Esophagus muscularis mucosa (tissue), 4 donors: ENCODE results near the gene TTC24. TPM values are rescaled to one million over a fixed set of nuclear protein-coding genes. Genes with fewer than 3 reads are reported as not detected.
A peak's percentile ranks its signal among the peaks of the same experiment; 100 is the strongest.

Source experiments
- DNase-seq: peaks from one replicate; pipeline ENCODE4 v3.0.0-alpha.2; 2017; ENCODE audit errors: extremely low spot score
- H3K27ac ChIP-seq, 4 donors: fragments of 200-600 bp; sonication (generic); replicated peaks in 1 of 4; 1 replicate in 3 of 4; 2 replicates in 1 of 4; pipeline ENCODE4 v1.5.1; 2016 to 2019; ENCODE audit warnings: mild to moderate bottlenecking in 1 of 4
- H3K27me3 ChIP-seq, 4 donors: fragments of 200-600 bp; sonication (generic); one replicate each; pipeline versions ENCODE4 v1.5.1 to v1.6.0; 2016 to 2019
- H3K36me3 ChIP-seq, 4 donors: fragments of 200-600 bp; sonication (generic); one replicate each; pipeline ENCODE4 v1.5.1; 2016 to 2019
- H3K4me1 ChIP-seq, 4 donors: fragments of 200-600 bp; sonication (generic); one replicate each; pipeline ENCODE4 v1.5.1; 2016 to 2019
- H3K4me3 ChIP-seq, 4 donors: fragments of 200-600 bp; sonication (generic); 1 replicate in 2 of 4; 2 replicates in 2 of 4; pipeline ENCODE4 v1.5.1; 2016 to 2019; ENCODE audit warnings: mild to moderate bottlenecking in 4 of 4, moderate library complexity in 1 of 4
- H3K9me3 ChIP-seq, 4 donors: fragments of 200-600 bp; sonication (generic); 1 replicate in 3 of 4; 2 replicates in 1 of 4; pipeline ENCODE4 v1.5.1; 2016 to 2019
- CTCF ChIP-seq, 3 experiments: fragments of 200-600 bp in 2 of 3; fragments of 450-650 bp in 1 of 3; sonication (generic) in 2 of 3; IDR thresholded peaks; one replicate each; pipeline ENCODE4 v1.5.1; 2017 to 2019; ENCODE audit warnings: antibody characterized with exemption in 3 of 3, mild to moderate bottlenecking in 2 of 3, moderate library complexity in 1 of 3
- EP300 ChIP-seq: sonication (generic); formaldehyde crosslinking; IDR thresholded peaks from one replicate; pipeline ENCODE4 v1.6.1; 2017; ENCODE audit warnings: antibody characterized with exemption
- POLR2A ChIP-seq: fragments of 450-650 bp; IDR thresholded peaks from one replicate; pipeline ENCODE4 v1.6.1; 2017; ENCODE audit warnings: antibody characterized with exemption, moderate library complexity, mild to moderate bottlenecking, low read depth
- POLR2AphosphoS5 ChIP-seq, 2 donors: sonication (generic); formaldehyde crosslinking; IDR thresholded peaks; one replicate each; pipeline ENCODE4 v1.6.1; 2017; ENCODE audit warnings: antibody characterized with exemption in 2 of 2
- WGBS: methylation state at CpG from one replicate; pipeline ENCODE4 v1.1.5; 2018; 5-methylcytosine and 5-hydroxymethylcytosine counted together
- intact Hi-C: fragments of 100-400 bp; cut with DNase I; formaldehyde crosslinking; loops from one replicate; pipeline ENCODE4 v1.15.1; 2023
- total RNA-seq, 4 donors: library from RNA; depleted of rRNA; stranded (reverse); fragments of >200 nt; gene quantifications; one replicate each; pipeline versions ENCODE4 v1.1.0 to v1.2.1, GENCODE V29; 2016

The TTC24 gene
- total RNA-seq, 4 donors from 2014 or later: not detected

GRCh38 chr1:156615946-156616345 lies 36.4 kb downstream of the TTC24 start:
- peak overlapping the region; percentile 73 to 86 (median 82) for H3K27ac ChIP-seq
- peak overlapping the region; percentile 11 to 29 (median 18) for H3K4me3 ChIP-seq
- TF ChIP-seq POLR2AphosphoS5 (IDR thresholded peaks at IDR 0.05): peak in 1 of 2 donors; percentile 12
- TF ChIP-seq POLR2A: no peak
- peak in 1 of 3 experiments; percentile 7 for TF ChIP-seq CTCF (IDR thresholded peaks at IDR 0.05)
- 18% methylated on average over 4 of the region's 4 CpGs for WGBS
- peaks cover 17 to 34% (median 30%) of the 10 kb centered on the region in 4 donors for H3K4me1 ChIP-seq
- H3K27me3 ChIP-seq: peaks cover 0 to 5% (median 0%) of the 10 kb centered on the region in 4 donors
- H3K36me3 ChIP-seq: no peaks in the 10 kb centered on the region
- no peak for DNase-seq
- no peaks in the 10 kb centered on the region for H3K9me3 ChIP-seq
- intact Hi-C loops: loop anchor here (5.0 kb wide), 1 partner anchor 229 kb away; no protein-coding TSS in a partner anchor

GRCh38 chr1:156616463-156616862 lies 36.9 kb downstream of the TTC24 start:
- no peaks in the 10 kb centered on the region for H3K9me3 ChIP-seq
- TF ChIP-seq EP300 (peak; percentile 56), CTCF (IDR thresholded peaks at IDR 0.05) (peak in 2 of 3 experiments; percentile 9 to 13), POLR2AphosphoS5 (IDR thresholded peaks at IDR 0.05) (peak; percentile 74 to 83), POLR2A (no peak)
- peak overlapping the region; percentile 11 to 29 (median 18) for H3K4me3 ChIP-seq
- no peak for DNase-seq
- H3K27ac ChIP-seq: peak overlapping the region; percentile 73 to 86 (median 82)
- no peaks in the 10 kb centered on the region for H3K36me3 ChIP-seq
- peaks cover 17 to 34% (median 30%) of the 10 kb centered on the region in 4 donors for H3K4me1 ChIP-seq
- WGBS: 5% methylated on average over 5 of the region's 5 CpGs
- intact Hi-C loops: loop anchor here (5.0 kb wide), 1 partner anchor 229 kb away; no protein-coding TSS in a partner anchor
- H3K27me3 ChIP-seq: peaks cover 0 to 5% (median 0%) of the 10 kb centered on the region in 4 donors

- Histone ChIP-seq H3K36me3 (no peaks in the 10 kb centered on the region), H3K27me3 (peaks cover 0 to 17% (median 2%) of the 10 kb centered on the region in 4 donors), H3K27ac (peak within 1 kb of the TSS in 1 of 4 donors; percentile 9), H3K4me1 (peaks cover 21 to 42% (median 35%) of the 10 kb centered on the region in 4 donors), H3K4me3 (no peak within 1 kb of the TSS), H3K9me3 (no peaks in the 10 kb centered on the region)
- 34% methylated on average over 7 of the region's 7 CpGs for WGBS
- TF ChIP-seq POLR2A (no peak), CTCF (IDR thresholded peaks at IDR 0.05) (peak in 1 of 3 experiments; percentile 12)
- DNase-seq: no peak
- intact Hi-C loops: loop anchor here (5.0 kb wide), 1 partner anchor 232 kb away; no protein-coding TSS in a partner anchor
These were observed 39.5 kb downstream of the TTC24 start, which contains the start of gene HAPLN2 for GRCh38 chr1:156618853-156619581. Gene HAPLN2, plus strand, starts transcription at chr1:156619415. Its CDS starts 4,076 bp downstream, at chr1:156623491.

- Histone ChIP-seq H3K4me3 (no peak overlapping the region), H3K4me1 (peaks cover 27 to 45% (median 38%) of the 10 kb centered on the region in 4 donors), H3K27me3 (peaks cover 0 to 23% (median 6%) of the 10 kb centered on the region in 4 donors), H3K9me3 (no peaks in the 10 kb centered on the region), H3K27ac (no peak overlapping the region), H3K36me3 (no peaks in the 10 kb centered on the region)
- no peak for TF ChIP-seq POLR2AphosphoS5 (IDR thresholded peaks at IDR 0.05)
- no peak for TF ChIP-seq EP300
- TF ChIP-seq CTCF (IDR thresholded peaks at IDR 0.05): no peak
- no peak for TF ChIP-seq POLR2A
- no peak for DNase-seq
- WGBS: 38% methylated on average over 6 of the region's 6 CpGs
- intact Hi-C loops: loop anchor here (5.0 kb wide), 1 partner anchor 232 kb away; no protein-coding TSS in a partner anchor
These were observed 40.0 kb downstream of the TTC24 start for GRCh38 chr1:156619582-156619955.
